IPS-NIHi11 (cell line): ENCODE results near the gene FABP3.

ENCODE experiments used
- DNase-seq: peaks from one replicate; pipeline ENCODE4 v3.0.0; 2012; ENCODE audit warnings: mixed read lengths, low spot score

Gene FABP3

GRCh38 chr1:31373056-31373896 is at the start of gene FABP3:
Gene FABP3, minus strand, starts transcription at chr1:31373076. Its CDS starts 62 bp downstream, at chr1:31373014.
- peak; percentile 92 for DNase-seq

GRCh38 chr1:31421371-31422040 is 48.6 kb upstream of the FABP3 start:
- peak; percentile 65 for DNase-seq

GRCh38 chr1:31420716-31421115 is 47.8 kb upstream of the FABP3 start:
- DNase-seq = no peak

- no peak for DNase-seq
These were observed 45.9 kb upstream of the FABP3 start for GRCh38 chr1:31418626-31419323.

- no peak for DNase-seq
These were observed 44.3 kb upstream of the FABP3 start for GRCh38 chr1:31417148-31417547.

- DNase-seq = no peak
These were observed 43.3 kb upstream of the FABP3 start for GRCh38 chr1:31416101-31416736.

GRCh38 chr1:31415658-31416057 is 42.8 kb upstream of the FABP3 start:
- no peak for DNase-seq

GRCh38 chr1:31414980-31415370 is 42.1 kb upstream of the FABP3 start:
- no peak for DNase-seq

GRCh38 chr1:31413405-31414001 is 40.6 kb upstream of the FABP3 start:
- DNase-seq = peak; percentile 72

GRCh38 chr1:31412732-31413404 is 40.0 kb upstream of the FABP3 start, which contains the start of gene SERINC2:
Gene SERINC2, plus strand, starts transcription at chr1:31413213. Its CDS starts 53 bp downstream, at chr1:31413266.
- peak; percentile 96 for DNase-seq

GRCh38 chr1:31412205-31412604 is 39.3 kb upstream of the FABP3 start:
- DNase-seq = no peak

- no peak for DNase-seq
These were observed 38.0 kb upstream of the FABP3 start for GRCh38 chr1:31410871-31411270.

GRCh38 chr1:31409946-31410858 is 37.3 kb upstream of the FABP3 start:
- DNase-seq = no peak

GRCh38 chr1:31408788-31409318 is 36.0 kb upstream of the FABP3 start:
- no peak for DNase-seq

- DNase-seq = no peak
These were observed 34.3 kb upstream of the FABP3 start for GRCh38 chr1:31407029-31407626.

GRCh38 chr1:31405578-31406245 is 32.8 kb upstream of the FABP3 start:
- DNase-seq = no peak

GRCh38 chr1:31401241-31401640 is 28.4 kb upstream of the FABP3 start:
- no peak for DNase-seq

GRCh38 chr1:31400393-31400792 is 27.5 kb upstream of the FABP3 start:
- DNase-seq = no peak

GRCh38 chr1:31399976-31400375 is 27.1 kb upstream of the FABP3 start:
- DNase-seq = no peak
